Loucy (cell line): Measurements from ENCODE around the gene SNRNP200.

Source experiments
- CTCF ChIP-seq: fragments of 200-600 bp; sonication (generic); conservative IDR thresholded peaks from 2 replicates; pipeline ENCODE4 v1.5.1; 2014; ENCODE audit warnings: mild to moderate bottlenecking, antibody characterized with exemption, low read length
- EZH2phosphoT487 ChIP-seq: fragments of 200-600 bp; IDR thresholded peaks from 2 replicates; pipeline ENCODE4 v1.6.1; 2018; ENCODE audit warnings: antibody characterized with exemption, mild to moderate bottlenecking, moderate library complexity, borderline replicate concordance

GRCh38 chr2:96241227-96241626, 64.1 kb downstream of the SNRNP200 start:
- TF ChIP-seq CTCF (0 out of 2 replicates have a peak, but pooled peaks have one; percentile 14), EZH2phosphoT487 (no peak)
